Measurements from ENCODE around the gene ABCD1. TPM values are rescaled to one million over a fixed set of nuclear protein-coding genes. Genes with fewer than 3 reads are reported as not detected.
"Not testable (repeated sequence)": the region's sequence is repeated elsewhere in the genome, so short reads cannot be mapped to it uniquely, and the experiment has no call there.

ABCD1 gene
- 10 to 100 TPM; 13.0 to 27.3 (median 13.0) TPM for total RNA-seq
- long read RNA-seq, donor 1, transcript ABCD1-201 (10 exons, 3,664 nt) = major isoform, 26 of 40 reads
- long read RNA-seq, donor 1, partial matches to known transcripts = 7 of 40 reads
- long read RNA-seq, donor 1, other reads (novel, unspliced or antisense) = 6 of 40 reads
- long read RNA-seq, donor 2, partial matches to known transcripts = 0 of 2 reads
- long read RNA-seq, donor 2, other reads (novel, unspliced or antisense) = 0 of 2 reads

DNA sequence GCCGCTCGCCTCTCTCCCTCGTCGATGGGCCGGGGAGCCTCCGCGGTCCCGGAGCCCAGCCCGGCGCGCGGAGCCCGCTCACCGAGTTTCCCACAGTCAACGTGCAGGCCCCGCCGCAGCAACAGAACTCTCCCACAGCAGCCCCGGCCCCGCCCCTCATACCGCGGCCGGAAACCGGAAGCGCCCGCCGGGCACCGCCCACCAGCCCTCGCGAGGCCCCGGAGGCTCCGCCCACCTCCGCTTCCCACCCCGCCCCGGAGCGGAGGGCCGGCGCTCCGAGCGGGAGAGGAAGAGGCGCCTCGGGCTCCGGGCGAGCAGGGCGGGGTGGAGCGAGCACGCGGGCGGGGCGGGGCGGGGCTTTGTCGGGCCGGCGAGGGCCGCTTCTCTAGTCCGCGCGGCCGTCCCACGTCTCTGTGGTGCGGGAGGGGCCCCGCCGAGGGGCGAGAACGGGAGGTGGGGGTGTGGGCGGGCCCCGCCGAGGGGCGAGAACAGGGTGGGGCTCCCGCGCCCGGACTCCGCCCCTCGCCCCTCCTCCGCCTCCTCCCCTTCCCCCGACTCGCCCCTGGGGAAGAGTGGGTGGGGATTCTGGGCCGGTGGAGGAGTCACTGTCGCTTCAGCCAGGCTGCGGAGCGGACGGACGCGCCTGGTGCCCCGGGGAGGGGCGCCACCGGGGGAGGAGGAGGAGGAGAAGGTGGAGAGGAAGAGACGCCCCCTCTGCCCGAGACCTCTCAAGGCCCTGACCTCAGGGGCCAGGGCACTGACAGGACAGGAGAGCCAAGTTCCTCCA lies at the start of gene ABCD1, which contains the start of gene BCAP31:
Gene ABCD1 (plus strand): TSS at position 605 of the 787 bp plus-strand sequence. CDS start 411 bp downstream, outside the sequence.
Gene BCAP31 (minus strand): TSS at position 136 of the 787 bp plus-strand sequence. CDS start 1,143 bp downstream, outside the sequence.
- H3K4me1 ChIP-seq (ENCODE audit: low read depth) = peaks cover 37% of the 10 kb centered on the region
- H3K9me3 ChIP-seq = no peaks in the 10 kb centered on the region
- no peaks in the 10 kb centered on the region for H3K36me3 ChIP-seq (ENCODE audit: low read depth)
- ATAC-seq (peak; percentile 84), DNase-seq (peak; percentile 88 to 94 (median 94))
- TF ChIP-seq, protein P1, sequence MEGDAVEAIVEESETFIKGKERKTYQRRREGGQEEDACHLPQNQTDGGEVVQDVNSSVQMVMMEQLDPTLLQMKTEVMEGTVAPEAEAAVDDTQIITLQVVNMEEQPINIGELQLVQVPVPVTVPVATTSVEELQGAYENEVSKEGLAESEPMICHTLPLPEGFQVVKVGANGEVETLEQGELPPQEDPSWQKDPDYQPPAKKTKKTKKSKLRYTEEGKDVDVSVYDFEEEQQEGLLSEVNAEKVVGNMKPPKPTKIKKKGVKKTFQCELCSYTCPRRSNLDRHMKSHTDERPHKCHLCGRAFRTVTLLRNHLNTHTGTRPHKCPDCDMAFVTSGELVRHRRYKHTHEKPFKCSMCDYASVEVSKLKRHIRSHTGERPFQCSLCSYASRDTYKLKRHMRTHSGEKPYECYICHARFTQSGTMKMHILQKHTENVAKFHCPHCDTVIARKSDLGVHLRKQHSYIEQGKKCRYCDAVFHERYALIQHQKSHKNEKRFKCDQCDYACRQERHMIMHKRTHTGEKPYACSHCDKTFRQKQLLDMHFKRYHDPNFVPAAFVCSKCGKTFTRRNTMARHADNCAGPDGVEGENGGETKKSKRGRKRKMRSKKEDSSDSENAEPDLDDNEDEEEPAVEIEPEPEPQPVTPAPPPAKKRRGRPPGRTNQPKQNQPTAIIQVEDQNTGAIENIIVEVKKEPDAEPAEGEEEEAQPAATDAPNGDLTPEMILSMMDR (IDR thresholded peaks at IDR 0.05) = no peak
- peak within 1 kb of the TSS; percentile 33 for H3K4me3 ChIP-seq
- intact Hi-C loops (cut with DNase I, micrococcal nuclease) = no loop called here

DNA sequence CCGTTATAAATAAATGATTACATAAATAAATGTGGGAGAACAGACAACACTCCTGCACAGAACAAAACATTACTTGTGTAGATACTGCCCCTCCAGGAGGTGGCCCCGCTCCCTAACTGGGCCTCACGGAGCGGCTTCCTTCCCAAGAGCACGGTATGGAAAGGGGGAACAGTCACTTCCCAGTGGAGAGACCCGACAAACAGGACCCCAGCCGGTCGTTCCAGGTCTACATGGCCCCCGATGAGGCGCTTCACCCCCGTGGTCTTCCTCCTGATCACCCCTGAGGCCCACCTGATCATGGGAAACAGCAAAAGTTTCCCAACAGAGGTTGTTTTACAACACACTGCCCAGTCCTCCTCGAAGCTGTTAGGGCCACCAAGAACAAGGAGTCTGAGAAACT lies 43.5 kb upstream of the ABCD1 start:
- Histone ChIP-seq H3K9me3 (no peaks in the 10 kb centered on the region), H3K4me3 (no peak overlapping the region), H3K36me3 (ENCODE audit: low read depth) (no peaks in the 10 kb centered on the region), H3K4me1 (ENCODE audit: low read depth) (no peaks in the 10 kb centered on the region)
- TF ChIP-seq, protein P1 (IDR thresholded peaks at IDR 0.05) = no peak
- intact Hi-C loops (cut with DNase I, micrococcal nuclease) = no loop called here
- ATAC-seq = no peak
- no peak for DNase-seq

DNA sequence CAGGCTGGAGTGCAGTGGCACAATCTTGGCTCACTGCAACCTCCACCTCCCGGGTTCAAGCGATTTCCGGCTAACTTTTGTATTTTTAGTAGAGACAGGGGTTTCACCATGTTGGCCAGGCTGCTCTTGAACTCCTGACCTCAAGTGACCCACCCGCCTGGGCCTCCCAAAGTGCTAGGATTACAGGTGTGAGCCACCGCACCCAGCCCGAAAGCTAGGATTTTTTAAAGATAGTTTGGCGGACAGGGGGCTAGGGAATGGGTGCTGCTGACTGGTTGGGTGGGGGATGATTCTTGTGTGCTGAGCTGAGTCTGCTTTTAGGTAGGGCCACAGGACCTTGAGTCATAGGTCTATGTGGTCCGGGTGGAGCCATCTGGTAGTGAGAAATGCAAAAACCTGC lies 41.2 kb upstream of the ABCD1 start:
- H3K36me3 ChIP-seq (ENCODE audit: low read depth); intact Hi-C loops (cut with DNase I, micrococcal nuclease); H3K9me3 ChIP-seq; H3K4me3 ChIP-seq; ATAC-seq; DNase-seq; H3K4me1 ChIP-seq (ENCODE audit: low read depth): not testable (repeated sequence)

DNA sequence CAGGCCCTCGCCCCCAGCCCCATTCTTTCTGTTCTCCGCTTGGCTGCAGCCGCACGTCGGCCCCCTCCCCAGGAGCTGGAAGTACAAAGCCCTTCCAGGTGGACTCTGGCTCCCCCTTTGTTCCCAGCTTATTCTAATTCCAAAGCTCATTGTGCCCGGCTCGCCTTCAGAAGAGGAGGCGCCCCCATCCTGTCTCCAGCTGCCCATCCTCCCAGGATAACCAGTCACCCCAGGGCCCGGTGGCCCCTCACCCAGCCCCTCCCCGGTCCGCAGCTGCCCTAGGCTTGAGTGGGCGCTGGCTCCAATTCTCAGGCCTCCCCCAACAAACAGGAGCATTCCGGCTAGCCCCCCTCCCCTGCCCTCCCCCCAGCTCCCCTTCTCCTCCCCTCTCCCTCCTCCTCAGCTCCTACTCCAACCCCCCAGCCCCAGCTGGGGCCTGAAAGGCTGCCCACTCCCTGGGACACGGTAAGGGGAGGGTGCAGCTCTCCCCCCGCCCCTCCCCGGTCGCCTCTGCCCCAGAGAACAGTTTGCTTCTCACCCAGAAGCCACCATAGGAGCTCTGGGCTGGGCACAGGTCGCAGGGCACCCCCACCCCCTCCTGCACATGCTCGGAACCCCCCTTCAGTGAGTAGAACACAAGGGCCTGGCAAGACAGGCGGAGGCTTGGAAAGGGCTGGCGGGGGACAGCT lies 40.0 kb upstream of the ABCD1 start:
- DNase-seq (no peak), ATAC-seq (no peak)
- TF ChIP-seq, protein P1 (IDR thresholded peaks at IDR 0.05) = no peak
- Histone ChIP-seq H3K4me3 (no peak overlapping the region), H3K4me1 (ENCODE audit: low read depth) (no peaks in the 10 kb centered on the region), H3K9me3 (no peaks in the 10 kb centered on the region), H3K36me3 (ENCODE audit: low read depth) (no peaks in the 10 kb centered on the region)
- intact Hi-C loops (cut with DNase I, micrococcal nuclease) = no loop called here

DNA sequence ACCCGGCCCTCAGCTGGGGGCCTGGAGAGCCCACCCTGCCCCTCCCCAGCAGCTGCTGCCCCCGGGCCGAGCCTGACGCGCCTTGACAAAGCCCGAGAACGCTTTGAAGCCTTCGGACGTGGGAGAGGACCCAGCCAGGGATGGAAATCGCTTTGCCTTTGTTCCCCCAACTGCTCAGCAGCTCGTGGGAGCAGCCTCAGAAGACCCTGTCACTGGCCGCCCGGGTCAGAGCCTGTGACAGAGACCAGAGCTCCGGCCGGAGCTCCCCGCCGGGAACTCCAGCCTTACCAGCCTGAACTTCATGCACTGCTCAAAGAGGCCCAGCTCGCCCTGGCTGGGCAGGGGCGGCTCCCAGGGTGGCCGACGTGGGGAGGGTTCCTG lies 39.5 kb upstream of the ABCD1 start:
- intact Hi-C loops (cut with DNase I, micrococcal nuclease) = no loop called here
- ATAC-seq = no peak
- Histone ChIP-seq H3K4me1 (ENCODE audit: low read depth) (no peaks in the 10 kb centered on the region), H3K9me3 (no peaks in the 10 kb centered on the region), H3K36me3 (ENCODE audit: low read depth) (no peaks in the 10 kb centered on the region), H3K4me3 (no peak overlapping the region)
- TF ChIP-seq, protein P1 (IDR thresholded peaks at IDR 0.05) = no peak
- DNase-seq = no peak

All from mucosa of descending colon (tissue), 3 donors.